Hepatic stellate cell (primary cell): ENCODE data around the gene OR2T8.

Experiments used
- DNase-seq: peaks from one replicate; pipeline ENCODE4 v3.0.0; 2011; ENCODE audit warnings: low spot score

The OR2T8 gene

GRCh38 chr1:247961791-247962190 is 41.7 kb downstream of the OR2T8 start:
- no peak for DNase-seq

GRCh38 chr1:247962911-247963588 is 43.0 kb downstream of the OR2T8 start:
- DNase-seq: no peak

GRCh38 chr1:247964933-247965332 is 44.9 kb downstream of the OR2T8 start, which contains the start of gene OR2AK2:
TSS of gene OR2AK2 (plus strand) at chr1:247965233. CDS start at chr1:247965377, 144 bp downstream.
- DNase-seq: no peak

- DNase-seq: no peak
These were observed 46.6 kb downstream of the OR2T8 start for GRCh38 chr1:247966532-247967204.
